Hindlimb muscle (tissue), 1 donor: ENCODE results near the gene TRIM2. TPM values are rescaled to one million over a fixed set of nuclear protein-coding genes. Genes with fewer than 3 reads are reported as not detected.
A peak's percentile ranks its signal among the peaks of the same experiment; 100 is the strongest.

Source experiments
- DNase-seq: peaks from one replicate; pipeline ENCODE4 v3.0.0-alpha.2; 2013
- polyA plus RNA-seq: library from polyadenylated mRNA; unstranded; fragments of 120-200 nt; gene quantifications from one replicate; pipeline ENCODE4 v1.2.1, GENCODE V29; 2013; ENCODE audit not compliant: insufficient read length

The TRIM2 gene
- polyA plus RNA-seq, 1 donor: 18.7 TPM

DNA sequence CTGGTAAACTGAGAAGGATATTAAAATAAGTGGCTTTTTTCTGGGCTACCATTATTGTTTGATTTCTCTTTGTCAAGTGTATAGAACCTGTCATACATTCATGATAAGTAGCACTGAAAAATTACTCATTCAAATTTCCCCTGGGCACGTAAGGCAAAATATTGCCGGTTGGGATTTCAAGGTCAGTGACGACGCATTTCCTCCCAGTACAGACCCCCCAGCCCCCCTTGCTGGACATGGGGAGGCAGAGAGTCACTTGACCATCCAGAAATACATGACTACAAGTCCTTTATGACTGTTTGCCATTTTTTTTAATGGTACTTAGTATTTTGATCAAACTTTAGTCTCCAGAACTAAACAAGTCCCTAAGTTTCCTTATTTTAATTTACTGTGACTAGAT is 133.4 kb downstream of the TRIM2 start:
- no peak for DNase-seq

DNA sequence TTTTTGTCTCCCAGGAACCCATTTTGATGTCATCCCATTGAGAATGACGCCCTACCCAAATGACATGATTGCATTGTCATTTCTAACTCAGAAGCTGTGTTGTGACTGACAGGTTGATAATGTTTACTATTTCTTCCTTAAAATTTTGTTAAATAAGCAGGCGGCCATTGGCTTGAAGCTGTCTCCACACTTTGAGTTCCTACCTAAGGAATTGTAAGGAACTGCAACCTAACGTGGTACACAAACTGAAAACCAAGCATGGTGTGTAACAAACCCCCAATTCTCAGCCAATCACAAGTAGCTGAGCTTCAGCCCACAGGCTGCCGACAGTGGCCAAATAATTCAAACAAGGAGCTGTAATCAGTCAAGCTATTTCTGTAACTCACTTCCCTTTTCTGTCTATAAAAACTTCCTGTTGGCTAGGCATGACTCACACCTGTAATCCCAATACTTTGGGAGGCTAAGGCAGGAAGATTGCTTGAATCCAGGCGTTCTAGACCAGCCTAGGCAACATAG is 137.4 kb downstream of the TRIM2 start:
- no peak for DNase-seq

DNA sequence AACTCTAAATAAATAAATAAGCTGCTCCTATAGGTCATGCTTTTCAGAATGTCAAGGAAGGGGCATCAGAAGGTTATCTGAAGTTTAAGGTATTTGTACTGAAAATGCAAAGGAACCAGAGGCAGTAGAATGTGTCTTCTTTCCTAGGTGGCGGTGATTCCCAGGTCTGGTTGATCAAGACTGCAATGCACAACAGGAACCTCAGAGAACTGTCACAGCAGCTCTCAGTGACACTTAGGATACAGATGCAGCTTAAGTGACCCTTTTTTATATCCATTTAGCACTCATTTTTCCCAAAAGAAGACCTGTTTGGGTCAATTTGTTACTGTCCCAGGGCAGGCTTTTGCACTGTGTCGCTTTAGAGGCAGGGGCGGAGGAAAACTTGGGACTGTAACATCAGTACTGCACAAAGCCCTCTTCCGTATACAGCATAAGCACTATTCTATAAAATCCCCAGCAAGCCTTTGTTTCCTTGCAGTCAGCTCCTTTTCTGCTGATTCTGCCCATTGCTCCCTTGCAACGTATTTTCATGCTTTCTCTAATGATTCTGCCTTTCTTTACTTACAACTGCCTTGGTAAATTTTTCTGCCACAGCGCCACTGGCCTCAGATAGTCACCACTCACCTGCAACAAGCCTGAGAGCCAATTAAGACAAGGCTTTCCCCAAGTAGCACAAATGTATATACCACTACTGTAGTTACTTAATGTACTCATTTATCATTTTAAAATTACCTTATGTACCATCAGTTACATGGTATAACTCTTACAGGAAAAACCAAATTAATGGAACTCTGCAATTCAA is 138.7 kb downstream of the TRIM2 start:
- DNase-seq: no peak

DNA sequence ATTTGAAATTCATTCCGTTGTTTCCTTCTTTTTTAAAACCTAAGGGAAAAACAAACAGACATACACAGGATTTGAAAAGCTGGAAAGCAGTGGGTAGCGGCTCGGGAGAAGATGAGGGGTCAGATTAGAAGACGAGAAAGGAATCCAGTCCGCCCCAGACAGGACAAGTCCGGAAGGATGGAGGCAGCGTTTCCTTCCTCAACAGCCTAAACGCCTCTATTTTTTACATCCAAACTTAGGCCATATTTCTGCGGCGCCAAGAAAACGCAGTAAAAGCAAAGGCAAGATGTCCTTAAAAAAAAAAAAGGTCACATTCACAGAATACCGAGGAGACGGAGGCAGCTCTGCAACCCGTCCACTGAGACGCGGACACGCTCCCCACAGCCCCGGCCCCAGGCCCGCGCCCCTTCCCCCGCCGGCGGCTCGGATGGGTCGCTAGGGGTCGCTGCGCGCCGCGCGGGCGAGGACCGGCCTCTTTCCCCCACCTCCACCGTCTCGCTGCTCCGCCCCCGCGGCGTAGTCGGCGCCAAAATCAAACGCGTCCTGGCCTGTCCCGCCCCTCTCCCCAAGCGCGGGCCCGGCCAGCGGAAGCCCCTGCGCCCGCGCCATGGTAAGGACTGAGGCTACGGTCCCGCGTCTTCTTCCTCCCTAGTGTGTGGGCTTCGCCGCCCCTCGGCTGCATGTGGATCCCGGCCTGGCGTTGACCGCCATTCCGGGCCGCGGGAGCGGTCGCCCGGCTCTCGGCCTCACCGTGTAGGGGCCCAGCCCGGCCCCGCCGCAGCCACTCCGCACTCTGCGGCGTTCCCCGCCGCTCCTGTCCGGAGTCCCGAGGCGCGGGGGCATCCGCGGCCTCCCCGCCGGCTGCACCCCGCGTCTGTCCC is 140.1 kb downstream of the TRIM2 start, which contains the start of gene MND1:
MND1 (plus strand) TSS at position 558 of the 881 bp plus-strand sequence; CDS start at position 608, 50 bp downstream.
- DNase-seq: peak; percentile 94

GRCh38 chr4:153345012-153345981 is 141.1 kb downstream of the TRIM2 start:
- DNase-seq: peak; percentile 48

DNA sequence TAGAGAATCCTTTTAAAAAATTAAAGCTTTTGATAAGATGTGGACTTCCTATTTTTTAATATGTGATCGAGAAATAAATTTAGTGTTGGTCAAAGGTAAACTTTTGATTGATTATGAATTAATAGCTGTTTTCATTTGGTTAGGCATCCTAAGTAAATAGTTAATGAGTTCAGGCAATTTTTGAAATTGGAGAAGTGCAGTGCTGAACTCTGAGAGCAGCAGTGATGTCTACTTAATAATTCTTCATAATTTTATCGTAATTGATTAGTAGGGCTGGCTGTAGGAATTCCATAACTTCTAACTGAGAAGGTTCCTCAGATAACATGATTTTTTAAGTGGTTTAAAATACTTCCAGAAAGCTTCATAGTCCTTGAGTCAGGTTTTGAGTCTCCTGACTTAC is 141.8 kb downstream of the TRIM2 start:
- no peak for DNase-seq

- no peak for DNase-seq
Observed at GRCh38 chr4:153346563-153346962, 142.3 kb downstream of the TRIM2 start.

DNA sequence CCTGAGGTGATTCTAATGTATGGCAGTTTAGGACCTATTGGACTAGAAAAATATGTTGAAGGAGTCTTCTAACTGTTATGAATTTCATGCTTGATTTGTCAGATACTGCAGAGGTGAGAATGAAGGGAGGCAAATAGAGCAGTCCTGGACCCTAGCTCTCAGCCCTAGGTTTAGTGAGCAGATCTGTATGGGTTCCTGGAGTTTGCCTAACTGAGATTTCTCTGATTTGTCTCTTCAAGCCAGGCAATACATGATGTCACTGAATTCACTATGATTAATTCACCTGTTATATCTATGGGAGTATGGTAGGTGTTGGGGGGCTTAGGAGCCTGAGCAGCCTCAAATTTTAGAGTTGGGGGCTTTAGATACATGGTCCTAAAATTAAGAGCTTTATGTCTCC is 142.9 kb downstream of the TRIM2 start:
- no peak for DNase-seq

- no peak for DNase-seq
Observed at GRCh38 chr4:153348006-153348405, 143.8 kb downstream of the TRIM2 start.

GRCh38 chr4:153349206-153349805 is 145.1 kb downstream of the TRIM2 start:
- no peak for DNase-seq

DNA sequence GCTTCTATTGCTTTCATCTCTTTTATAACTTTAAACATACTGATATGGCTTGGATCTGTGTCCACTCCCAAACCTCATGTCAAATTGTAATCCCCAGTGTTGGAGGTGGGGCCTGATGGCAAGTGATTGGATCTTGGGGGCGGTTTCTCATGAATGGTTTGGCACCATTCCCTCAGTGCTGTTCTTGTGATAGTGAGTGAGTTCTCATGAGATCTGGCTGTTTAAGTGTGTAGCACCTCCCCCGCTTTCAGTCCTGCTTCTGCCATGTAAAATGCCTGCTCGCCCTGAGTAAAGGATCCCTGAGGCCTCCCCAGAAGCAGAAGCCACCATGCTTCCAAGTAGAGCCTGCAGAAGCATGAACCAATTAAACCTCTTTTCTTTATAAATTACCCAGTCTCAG is 157.9 kb downstream of the TRIM2 start:
- no peak for DNase-seq

DNA sequence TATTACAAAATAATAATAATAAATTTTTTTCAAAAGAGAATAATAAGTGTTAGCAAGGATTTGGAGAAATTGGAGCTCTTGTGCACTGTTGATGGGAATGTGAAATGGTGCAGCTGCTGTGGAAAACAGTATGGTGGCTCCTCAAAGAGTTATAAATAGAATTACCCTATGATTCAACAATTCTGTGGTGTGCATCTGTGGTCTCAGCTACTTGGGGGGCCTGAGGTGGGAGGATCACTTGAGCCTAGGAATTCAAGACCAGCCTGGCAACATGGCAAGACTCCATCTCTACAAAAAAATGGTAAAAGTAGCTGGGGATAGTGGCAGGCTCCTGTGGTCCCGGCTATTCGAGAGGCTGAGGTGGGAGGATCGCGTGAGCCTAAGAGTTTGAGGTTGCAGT is 159.8 kb downstream of the TRIM2 start:
- no peak for DNase-seq

DNA sequence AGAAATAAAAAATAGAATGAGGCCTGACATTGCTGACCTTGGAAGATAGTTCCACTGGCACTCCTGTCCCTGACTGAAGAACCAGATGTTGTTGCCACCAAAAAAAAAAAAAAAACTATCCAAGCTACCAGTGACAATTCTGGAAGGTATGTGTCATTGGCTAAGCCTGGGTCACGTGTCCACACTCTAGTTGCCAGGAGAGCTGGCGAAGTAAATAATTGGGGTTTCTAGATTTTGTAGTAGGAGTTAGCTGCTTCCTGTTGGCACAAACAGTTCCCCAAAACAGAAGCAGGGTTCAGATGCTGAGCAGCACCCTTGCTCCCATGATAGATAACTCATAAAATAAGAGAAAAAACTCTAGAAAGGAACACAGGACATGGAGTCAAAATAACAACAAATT is 160.8 kb downstream of the TRIM2 start:
- no peak for DNase-seq

DNA sequence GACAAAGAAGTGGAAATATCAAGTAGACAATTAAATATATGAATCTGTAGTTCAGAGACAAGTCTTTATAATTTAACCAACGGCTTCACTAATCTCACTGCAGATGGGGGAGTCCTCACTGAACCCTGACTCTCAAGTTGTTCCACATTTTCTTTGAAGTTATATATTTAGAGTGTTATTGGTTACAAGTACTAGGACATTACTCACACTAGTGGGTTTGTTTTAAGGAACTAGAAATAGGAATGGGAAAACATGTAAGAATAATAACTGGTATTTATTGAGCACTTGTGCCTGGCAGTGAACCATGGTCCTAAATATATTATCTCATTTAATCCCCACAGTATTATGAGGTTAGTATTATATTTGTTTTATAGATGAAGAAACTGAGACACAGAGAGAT is 162.2 kb downstream of the TRIM2 start:
- DNase-seq: no peak

DNA sequence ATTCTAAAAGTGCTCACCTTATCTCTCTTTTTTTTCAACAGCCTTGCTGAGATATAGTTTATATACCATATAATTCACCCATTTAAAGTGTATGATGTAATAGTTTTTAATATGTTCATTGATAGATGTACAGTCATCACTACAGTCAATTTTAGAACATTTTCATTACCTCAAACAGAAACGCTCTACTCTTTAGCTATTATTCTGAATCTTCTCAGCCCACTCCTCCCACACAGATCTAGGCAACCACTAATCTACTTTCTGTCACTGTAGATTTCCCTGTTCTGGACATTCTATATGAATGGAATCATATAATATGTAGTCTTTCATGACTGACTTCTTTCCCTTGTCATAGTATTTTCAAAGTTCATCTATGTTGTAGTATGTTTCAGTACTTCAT is 162.8 kb downstream of the TRIM2 start:
- DNase-seq: no peak

GRCh38 chr4:153369021-153369420 is 164.8 kb downstream of the TRIM2 start:
- no peak for DNase-seq

DNA sequence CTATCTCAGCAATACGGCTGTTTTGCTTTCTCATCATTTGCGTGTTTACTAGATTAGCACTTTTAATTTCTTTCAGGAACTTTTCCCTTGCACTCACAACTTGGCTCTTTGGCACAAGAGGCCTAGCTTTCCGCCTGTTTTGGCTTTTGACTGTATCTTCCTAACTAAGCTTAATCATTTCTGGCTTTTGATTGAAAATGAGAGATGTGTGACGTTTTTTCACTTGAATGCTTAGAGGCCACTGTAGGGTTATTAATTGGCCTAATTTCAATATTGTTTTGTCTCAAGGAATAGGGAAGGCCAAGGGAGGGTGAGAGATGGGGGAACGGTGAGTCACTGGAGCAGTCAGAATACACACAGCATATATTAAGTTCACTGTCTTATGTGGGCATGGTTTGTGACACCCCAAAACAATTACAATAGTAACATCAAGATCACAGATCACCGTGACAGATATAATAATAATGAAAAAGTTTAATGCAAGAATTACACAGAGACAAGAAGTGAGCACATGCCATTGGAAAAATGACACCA is 167.5 kb downstream of the TRIM2 start:
- DNase-seq: no peak

- no peak for DNase-seq
Observed at GRCh38 chr4:153372967-153373562, 168.8 kb downstream of the TRIM2 start.

DNA sequence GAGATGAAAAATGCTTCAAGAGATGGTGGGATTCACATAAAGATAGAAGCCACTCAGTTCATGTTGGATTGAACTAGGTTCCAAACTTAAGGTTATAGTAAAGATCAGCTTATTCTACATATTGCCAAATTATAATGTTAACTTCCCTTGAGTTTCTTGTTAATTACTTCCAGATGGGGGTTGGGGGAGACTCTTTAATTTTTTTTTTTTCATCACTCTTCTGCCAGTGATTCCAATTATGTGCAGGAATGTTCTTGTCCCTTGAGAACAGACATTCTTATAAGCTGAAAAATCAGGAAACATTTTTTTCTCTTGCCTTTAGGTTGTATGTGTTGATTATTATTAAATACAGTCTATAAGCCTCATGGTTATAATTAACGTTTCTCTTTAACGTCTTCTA is 170.2 kb downstream of the TRIM2 start:
- DNase-seq: no peak

- DNase-seq: no peak
Observed at GRCh38 chr4:153375303-153375702, 171.1 kb downstream of the TRIM2 start.

DNA sequence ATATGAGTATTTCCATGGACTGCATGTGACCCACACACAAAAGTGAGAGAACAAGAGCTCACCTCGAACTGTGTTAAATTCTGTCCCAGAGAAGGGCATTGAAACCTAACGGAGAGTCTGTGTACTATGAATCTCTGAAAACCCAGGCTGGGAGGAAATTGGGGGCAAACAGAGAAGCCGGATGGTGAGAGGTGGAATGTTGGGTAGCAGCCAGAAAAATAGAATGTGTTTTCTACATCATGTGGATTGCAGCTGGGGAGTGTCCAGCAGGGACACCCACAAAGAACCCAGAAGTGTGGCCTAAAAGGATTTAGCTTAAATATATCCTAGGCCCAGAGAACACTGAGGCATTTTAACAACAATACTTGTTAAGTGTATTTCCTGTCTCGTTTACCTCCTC is 178.9 kb downstream of the TRIM2 start:
- peak; percentile 14 for DNase-seq
